Gastrocnemius medialis (tissue), 4 donors: ENCODE measurements around the gene IGFL2.
"Not testable (repeated sequence)": the region's sequence is repeated elsewhere in the genome, so short reads cannot be mapped to it uniquely, and the experiment has no call there.

Experiments
- CTCF ChIP-seq, 5 experiments: fragments of 450-650 bp in 3 of 5; fragments of 200-600 bp in 2 of 5; sonication (generic) in 2 of 5; IDR thresholded peaks in 4 of 5; conservative IDR thresholded peaks in 1 of 5; 1 replicate in 4 of 5; 2 replicates in 1 of 5; pipeline ENCODE4 v1.5.1; 2016 to 2019; ENCODE audit warnings: antibody characterized with exemption in 5 of 5, mild to moderate bottlenecking in 3 of 5, moderate library complexity in 3 of 5
- POLR2A ChIP-seq, 2 donors: fragments of 450-650 bp; IDR thresholded peaks; one replicate each; pipeline ENCODE4 v1.6.1; 2017; ENCODE audit warnings: antibody characterized with exemption in 2 of 2, mild to moderate bottlenecking in 2 of 2, moderate library complexity in 2 of 2

GRCh38 chr19:46161642-46162257 lies 13.7 kb downstream of the IGFL2 start:
- not testable (repeated sequence) for TF ChIP-seq CTCF (IDR thresholded peaks at IDR 0.05 in 4 of 5, conservative IDR thresholded peaks at IDR 0.05 in 1 of 5); POLR2A (IDR thresholded peaks at IDR 0.05)
